ENCODE measurements around the gene NLRP6.
"Not testable (repeated sequence)": the region's sequence is repeated elsewhere in the genome, so short reads cannot be mapped to it uniquely, and the experiment has no call there.

Gene NLRP6

DNA sequence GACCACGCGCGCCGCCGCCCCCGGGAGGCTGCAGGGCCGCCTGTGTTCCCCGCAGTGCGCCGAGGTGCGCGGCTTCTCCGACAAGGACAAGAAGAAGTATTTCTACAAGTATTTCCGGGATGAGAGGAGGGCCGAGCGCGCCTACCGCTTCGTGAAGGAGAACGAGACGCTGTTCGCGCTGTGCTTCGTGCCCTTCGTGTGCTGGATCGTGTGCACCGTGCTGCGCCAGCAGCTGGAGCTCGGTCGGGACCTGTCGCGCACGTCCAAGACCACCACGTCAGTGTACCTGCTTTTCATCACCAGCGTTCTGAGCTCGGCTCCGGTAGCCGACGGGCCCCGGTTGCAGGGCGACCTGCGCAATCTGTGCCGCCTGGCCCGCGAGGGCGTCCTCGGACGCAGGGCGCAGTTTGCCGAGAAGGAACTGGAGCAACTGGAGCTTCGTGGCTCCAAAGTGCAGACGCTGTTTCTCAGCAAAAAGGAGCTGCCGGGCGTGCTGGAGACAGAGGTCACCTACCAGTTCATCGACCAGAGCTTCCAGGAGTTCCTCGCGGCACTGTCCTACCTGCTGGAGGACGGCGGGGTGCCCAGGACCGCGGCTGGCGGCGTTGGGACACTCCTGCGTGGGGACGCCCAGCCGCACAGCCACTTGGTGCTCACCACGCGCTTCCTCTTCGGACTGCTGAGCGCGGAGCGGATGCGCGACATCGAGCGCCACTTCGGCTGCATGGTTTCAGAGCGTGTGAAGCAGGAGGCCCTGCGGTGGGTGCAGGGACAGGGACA lies 2.7 kb downstream of the NLRP6 start:
- peak overlapping the region in 1 of 2 donors; percentile 35 for H3K27ac Mint-ChIP-seq
- H3K4me3 Mint-ChIP-seq: peak overlapping the region; percentile 81 to 87
- no peaks in the 10 kb centered on the region for H3K9me3 Mint-ChIP-seq
- peak; percentile 47 for ATAC-seq (replicated peaks)
- peaks cover 7 to 26% of the 10 kb centered on the region in 2 donors for H3K27me3 Mint-ChIP-seq
- H3K4me1 Mint-ChIP-seq (ENCODE audit: low read depth in 2 of 2): peaks cover 35 to 44% of the 10 kb centered on the region in 2 donors
- no peaks in the 10 kb centered on the region for H3K36me3 Mint-ChIP-seq (ENCODE audit: insufficient read depth)
- DNase-seq: no peak

DNA sequence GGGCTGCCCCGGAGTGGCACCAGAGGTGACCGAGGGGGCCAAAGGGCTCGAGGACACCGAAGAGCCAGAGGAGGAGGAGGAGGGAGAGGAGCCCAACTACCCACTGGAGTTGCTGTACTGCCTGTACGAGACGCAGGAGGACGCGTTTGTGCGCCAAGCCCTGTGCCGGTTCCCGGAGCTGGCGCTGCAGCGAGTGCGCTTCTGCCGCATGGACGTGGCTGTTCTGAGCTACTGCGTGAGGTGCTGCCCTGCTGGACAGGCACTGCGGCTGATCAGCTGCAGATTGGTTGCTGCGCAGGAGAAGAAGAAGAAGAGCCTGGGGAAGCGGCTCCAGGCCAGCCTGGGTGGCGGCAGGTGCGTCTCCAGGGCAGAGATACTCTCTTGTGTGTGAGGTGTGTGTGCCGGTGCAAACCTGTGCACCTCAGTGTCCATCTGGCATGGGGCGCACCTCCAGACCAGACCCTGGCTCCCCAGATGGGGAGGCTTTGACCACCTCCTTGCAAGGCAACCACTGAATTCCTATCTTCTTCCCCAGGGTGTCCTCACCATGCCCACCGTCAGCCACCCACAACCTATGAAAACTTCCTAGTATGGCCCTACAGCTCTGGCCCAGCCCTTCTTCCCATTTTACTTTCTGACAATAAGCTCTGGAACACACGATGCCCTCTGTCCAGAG lies 3.4 kb downstream of the NLRP6 start:
- DNase-seq (no peak), ATAC-seq (replicated peaks) (no peak)
- H3K4me3 Mint-ChIP-seq: peak overlapping the region; percentile 81 to 87
- peaks cover 35 to 44% of the 10 kb centered on the region in 2 donors for H3K4me1 Mint-ChIP-seq (ENCODE audit: low read depth in 2 of 2)
- peaks cover 7 to 26% of the 10 kb centered on the region in 2 donors for H3K27me3 Mint-ChIP-seq
- peak overlapping the region in 1 of 2 donors; percentile 39 for H3K27ac Mint-ChIP-seq
- no peaks in the 10 kb centered on the region for H3K9me3 Mint-ChIP-seq
- peaks cover 4% of the 10 kb centered on the region for H3K36me3 Mint-ChIP-seq (ENCODE audit: insufficient read depth)

DNA sequence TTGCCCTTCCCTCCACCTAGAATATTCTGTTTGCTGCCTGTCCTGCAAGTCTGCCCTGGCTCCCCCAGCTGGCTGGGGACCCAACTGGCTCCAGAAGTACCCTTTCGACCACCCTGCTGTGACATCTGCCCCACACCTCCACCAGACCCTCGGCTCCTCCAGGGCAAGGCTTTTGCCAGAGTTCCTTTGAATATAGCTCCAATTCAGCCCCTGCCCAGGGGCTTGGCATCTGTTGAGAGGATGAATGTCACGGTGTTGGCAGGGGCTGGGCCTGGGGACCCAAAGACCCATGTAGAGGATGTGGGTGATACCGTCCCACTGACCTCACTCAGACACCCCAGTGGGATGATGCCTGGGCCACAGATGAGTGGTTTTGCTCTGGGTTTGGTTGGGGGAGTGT lies 4.0 kb downstream of the NLRP6 start:
- DNase-seq (no peak), ATAC-seq (replicated peaks) (no peak)
- Mint-ChIP-seq H3K27me3 (peaks cover 7 to 26% of the 10 kb centered on the region in 2 donors), H3K9me3 (no peaks in the 10 kb centered on the region), H3K4me3 (peak overlapping the region; percentile 81 to 87), H3K36me3 (ENCODE audit: insufficient read depth) (peaks cover 10% of the 10 kb centered on the region), H3K4me1 (ENCODE audit: low read depth in 2 of 2) (peaks cover 39 to 49% of the 10 kb centered on the region in 2 donors), H3K27ac (peak overlapping the region in 1 of 2 donors; percentile 39)

DNA sequence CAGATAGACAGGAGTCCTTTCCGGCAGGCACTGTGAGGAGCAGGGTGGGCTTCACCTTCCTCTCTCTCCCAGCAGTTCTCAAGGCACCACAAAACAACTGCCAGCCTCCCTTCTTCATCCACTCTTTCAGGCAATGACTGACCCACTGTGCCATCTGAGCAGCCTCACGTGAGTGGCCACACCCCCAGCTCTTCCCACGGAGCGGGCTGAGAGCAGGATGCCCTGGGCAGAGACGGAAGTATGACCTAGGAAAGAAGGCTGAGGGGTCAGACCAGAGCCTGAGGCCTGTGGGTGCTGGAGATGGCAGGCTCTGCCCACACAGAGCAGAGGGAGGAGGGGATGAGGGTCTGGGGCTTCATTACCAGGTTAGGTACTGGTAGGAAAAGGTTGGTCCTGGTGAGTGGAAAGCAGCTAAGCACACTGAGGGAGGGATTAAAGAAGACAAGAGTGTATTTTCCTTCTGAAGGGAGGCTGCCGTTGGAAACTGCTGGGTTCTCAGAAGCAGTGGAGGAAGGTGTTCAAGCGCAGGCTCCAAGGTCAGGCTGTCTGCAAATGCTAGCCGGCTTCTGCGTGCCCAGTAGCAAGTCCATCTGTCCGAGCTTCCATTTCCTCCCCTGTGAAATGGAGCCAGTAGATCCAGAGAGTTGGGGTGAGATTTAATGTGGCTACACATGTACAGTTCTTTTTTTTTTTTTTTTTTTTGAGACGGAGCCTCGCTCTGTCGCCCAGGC lies 4.6 kb downstream of the NLRP6 start:
- Mint-ChIP-seq H3K36me3 (ENCODE audit: insufficient read depth) (peaks cover 16% of the 10 kb centered on the region), H3K4me3 (peak overlapping the region; percentile 81 to 87), H3K4me1 (ENCODE audit: low read depth in 2 of 2) (peaks cover 38 to 47% of the 10 kb centered on the region in 2 donors), H3K27ac (peak overlapping the region in 1 of 2 donors; percentile 39), H3K27me3 (peaks cover 7 to 26% of the 10 kb centered on the region in 2 donors), H3K9me3 (no peaks in the 10 kb centered on the region)
- ATAC-seq (replicated peaks) (no peak), DNase-seq (no peak)

DNA sequence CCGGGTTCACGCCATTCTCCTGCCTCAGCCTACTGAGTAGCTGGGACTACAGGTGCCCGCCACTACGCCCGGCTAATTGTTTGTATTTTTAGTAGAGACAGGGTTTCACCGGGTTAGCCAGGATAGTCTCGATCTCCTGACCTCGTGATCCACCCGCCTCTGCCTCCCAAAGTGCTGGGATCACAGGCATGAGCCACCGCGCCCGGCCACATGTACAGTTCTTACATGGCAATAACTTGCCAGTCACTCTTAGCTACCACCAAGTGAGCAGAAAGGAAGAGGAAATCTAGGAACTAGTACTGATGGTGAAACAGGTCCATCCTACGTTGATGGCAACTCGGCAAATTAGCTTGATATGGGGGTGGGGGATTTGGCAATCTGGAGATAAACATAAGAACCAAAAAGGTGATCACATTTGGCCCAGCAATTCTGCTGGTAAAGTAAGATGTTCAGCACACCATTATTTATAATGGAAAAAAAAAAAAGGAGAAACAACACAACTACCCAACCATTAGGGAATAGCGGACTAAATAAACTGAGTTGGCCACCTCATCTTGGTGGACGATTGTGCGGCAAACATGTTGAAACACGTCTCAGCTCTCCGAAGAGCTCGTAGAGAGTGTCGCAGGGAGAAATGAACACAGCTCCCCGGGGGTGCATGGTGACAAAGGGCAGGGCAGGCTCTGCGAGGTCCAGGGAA lies 5.3 kb downstream of the NLRP6 start:
- Mint-ChIP-seq H3K9me3 (no peaks in the 10 kb centered on the region), H3K4me3 (no peak overlapping the region), H3K27ac (no peak overlapping the region), H3K36me3 (ENCODE audit: insufficient read depth) (peaks cover 21% of the 10 kb centered on the region), H3K4me1 (ENCODE audit: low read depth in 2 of 2) (peaks cover 36 to 48% of the 10 kb centered on the region in 2 donors), H3K27me3 (peaks cover 7 to 26% of the 10 kb centered on the region in 2 donors)
- no peak for ATAC-seq (replicated peaks)
- no peak for DNase-seq

DNA sequence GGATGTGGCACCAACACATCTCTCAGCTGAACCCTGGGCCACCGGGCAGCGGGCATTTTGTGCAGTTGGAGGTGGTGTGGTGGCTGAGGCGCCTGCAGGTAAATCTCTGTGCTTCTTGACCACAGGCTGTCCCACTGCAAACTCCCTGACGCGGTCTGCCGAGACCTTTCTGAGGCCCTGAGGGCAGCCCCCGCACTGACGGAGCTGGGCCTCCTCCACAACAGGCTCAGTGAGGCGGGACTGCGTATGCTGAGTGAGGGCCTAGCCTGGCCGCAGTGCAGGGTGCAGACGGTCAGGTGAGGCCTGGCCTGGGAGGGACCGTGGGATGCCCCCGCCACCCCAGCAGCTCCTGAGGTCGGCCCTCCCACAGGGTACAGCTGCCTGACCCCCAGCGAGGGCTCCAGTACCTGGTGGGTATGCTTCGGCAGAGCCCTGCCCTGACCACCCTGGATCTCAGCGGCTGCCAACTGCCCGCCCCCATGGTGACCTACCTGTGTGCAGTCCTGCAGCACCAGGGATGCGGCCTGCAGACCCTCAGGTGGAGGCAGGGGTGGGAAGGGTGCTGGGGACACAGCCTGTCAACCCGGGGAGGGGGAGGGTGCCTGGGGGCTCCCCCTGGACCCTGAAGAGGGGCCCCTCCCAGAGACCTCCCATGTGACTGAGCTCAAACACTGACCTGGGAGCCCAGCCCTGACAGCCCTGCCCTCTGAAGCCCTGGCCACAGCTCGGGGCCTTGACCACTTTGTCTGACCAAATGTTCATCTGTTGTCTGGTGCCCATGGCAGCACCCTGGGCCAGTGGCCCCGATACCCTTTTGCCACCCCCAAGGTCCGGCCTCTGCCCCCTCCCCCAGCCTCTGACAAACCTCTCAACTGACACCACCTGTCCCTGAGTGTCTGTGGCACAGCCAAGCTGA lies 6.2 kb downstream of the NLRP6 start:
- Mint-ChIP-seq H3K27ac (no peak overlapping the region), H3K4me3 (no peak overlapping the region), H3K27me3 (peaks cover 7 to 26% of the 10 kb centered on the region in 2 donors), H3K4me1 (ENCODE audit: low read depth in 2 of 2) (peaks cover 34 to 49% of the 10 kb centered on the region in 2 donors), H3K9me3 (no peaks in the 10 kb centered on the region), H3K36me3 (ENCODE audit: insufficient read depth) (peaks cover 23% of the 10 kb centered on the region)
- ATAC-seq (replicated peaks) (no peak), DNase-seq (no peak)

DNA sequence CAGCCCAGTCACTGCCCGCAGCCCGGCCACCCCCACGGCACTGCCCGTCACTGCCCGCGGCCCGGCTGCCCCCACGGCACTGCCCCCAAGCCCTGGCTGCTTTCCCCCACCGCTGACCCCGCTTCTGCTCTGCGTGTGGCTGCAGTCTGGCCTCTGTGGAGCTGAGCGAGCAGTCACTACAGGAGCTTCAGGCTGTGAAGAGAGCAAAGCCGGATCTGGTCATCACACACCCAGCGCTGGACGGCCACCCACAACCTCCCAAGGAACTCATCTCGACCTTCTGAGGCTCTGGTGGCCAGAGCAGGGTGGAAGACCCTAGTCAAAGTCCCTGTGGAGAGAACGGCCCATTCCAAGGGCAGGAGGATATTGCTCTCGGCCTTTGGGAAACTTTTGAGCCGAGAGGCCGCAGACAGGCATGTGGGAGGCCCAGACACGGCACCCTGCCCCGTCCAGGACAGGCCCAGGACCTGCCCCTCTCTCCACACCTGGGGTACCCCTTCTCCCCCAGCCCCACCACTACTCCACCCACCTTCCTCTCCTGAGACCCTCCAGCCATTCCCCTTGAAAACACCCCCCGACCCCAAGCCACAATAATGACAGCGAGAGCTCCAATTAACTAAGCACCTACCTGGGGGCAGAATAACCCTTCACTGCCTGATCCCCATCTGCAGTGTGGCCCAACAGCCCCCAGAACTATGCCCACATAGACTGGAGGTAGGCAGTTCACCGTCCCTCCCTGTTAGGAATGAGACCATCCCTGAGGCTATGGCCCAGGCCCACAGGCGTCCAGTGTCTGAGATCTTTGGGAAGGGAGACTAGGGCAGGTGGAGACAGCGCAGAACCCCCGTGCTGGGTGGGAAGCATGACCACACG lies 7.0 kb downstream of the NLRP6 start:
- no peak overlapping the region for H3K27ac Mint-ChIP-seq
- DNase-seq (no peak), ATAC-seq (replicated peaks) (no peak)
- H3K36me3 Mint-ChIP-seq (ENCODE audit: insufficient read depth): peaks cover 31% of the 10 kb centered on the region
- H3K4me3 Mint-ChIP-seq: no peak overlapping the region
- H3K27me3 Mint-ChIP-seq: peaks cover 7 to 26% of the 10 kb centered on the region in 2 donors
- H3K4me1 Mint-ChIP-seq (ENCODE audit: low read depth in 2 of 2): peaks cover 40 to 57% of the 10 kb centered on the region in 2 donors
- H3K9me3 Mint-ChIP-seq: no peaks in the 10 kb centered on the region

DNA sequence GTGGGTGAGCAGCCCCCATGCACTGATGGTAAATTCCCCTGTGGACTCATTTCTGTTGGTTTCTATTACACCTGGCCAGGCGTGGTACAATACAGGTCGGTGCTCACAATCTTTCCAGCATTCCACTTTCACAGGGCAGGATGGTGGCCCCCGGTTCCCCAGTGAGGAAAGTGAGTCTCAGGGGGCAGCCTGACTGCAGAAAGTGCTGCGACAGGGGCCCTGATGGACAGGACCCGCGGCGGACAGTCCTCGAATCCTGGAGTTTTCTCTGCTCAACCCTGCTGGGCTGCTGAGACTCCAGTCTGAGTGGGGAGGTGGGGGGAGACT lies 7.7 kb downstream of the NLRP6 start:
- Mint-ChIP-seq H3K27ac (no peak overlapping the region), H3K27me3 (peaks cover 7 to 23% of the 10 kb centered on the region in 2 donors), H3K4me3 (no peak overlapping the region), H3K4me1 (ENCODE audit: low read depth in 2 of 2) (peaks cover 44 to 61% of the 10 kb centered on the region in 2 donors), H3K36me3 (ENCODE audit: insufficient read depth) (peaks cover 36% of the 10 kb centered on the region), H3K9me3 (no peaks in the 10 kb centered on the region)
- no peak for DNase-seq
- no peak for ATAC-seq (replicated peaks)

DNA sequence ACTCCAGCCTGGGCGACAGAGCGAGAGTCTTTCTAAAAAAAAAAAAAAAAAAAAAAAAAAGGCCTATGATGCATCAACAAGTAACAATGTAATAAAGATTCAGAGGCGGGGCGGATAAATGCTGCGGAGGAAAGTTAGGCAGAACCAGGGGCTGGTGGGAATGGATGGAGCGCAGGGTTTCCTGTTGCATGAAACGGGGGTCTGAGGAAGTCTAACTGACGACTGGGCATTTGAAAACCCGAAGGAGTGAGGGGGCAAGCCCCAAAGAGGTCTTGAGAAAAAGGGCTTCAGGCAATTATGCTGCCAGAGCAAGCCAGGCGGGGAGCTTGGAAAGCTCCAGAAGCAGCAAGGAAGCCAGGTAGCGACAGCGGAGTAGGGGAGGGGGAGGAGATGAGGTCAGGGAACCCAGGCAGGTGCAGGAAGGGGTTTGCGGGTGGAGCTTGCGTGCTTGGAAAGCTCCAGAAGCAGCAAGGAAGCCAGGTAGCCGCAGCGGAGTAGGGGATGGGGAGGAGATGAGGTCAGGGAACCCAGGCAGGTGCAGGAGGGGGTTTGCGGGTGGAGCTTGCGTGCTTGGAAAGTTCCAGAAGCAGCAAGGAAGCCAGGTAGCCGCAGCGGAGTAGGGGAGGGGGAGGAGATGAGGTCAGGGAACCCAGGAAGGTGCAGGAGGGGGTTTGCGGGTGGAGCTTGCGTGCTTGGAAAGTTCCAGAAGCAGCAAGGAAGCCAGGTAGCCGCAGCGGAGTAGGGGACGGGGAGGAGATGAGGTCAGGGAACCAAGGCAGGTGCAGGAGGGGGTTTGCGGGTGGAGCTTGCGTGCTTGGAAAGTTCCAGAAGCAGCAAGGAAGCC lies 9.0 kb downstream of the NLRP6 start:
- ATAC-seq (replicated peaks): peak; percentile 9
- H3K36me3 Mint-ChIP-seq (ENCODE audit: insufficient read depth): peaks cover 44% of the 10 kb centered on the region
- peaks cover 3 to 10% of the 10 kb centered on the region in 2 donors for H3K27me3 Mint-ChIP-seq
- H3K9me3 Mint-ChIP-seq: not testable (repeated sequence)
- peak overlapping the region; percentile 88 to 99 for H3K27ac Mint-ChIP-seq
- peak in 1 of 3 experiments; percentile 45 for DNase-seq
- peak overlapping the region; percentile 97 to 99 for H3K4me3 Mint-ChIP-seq
- peaks cover 40 to 54% of the 10 kb centered on the region in 2 donors for H3K4me1 Mint-ChIP-seq (ENCODE audit: low read depth in 2 of 2)

DNA sequence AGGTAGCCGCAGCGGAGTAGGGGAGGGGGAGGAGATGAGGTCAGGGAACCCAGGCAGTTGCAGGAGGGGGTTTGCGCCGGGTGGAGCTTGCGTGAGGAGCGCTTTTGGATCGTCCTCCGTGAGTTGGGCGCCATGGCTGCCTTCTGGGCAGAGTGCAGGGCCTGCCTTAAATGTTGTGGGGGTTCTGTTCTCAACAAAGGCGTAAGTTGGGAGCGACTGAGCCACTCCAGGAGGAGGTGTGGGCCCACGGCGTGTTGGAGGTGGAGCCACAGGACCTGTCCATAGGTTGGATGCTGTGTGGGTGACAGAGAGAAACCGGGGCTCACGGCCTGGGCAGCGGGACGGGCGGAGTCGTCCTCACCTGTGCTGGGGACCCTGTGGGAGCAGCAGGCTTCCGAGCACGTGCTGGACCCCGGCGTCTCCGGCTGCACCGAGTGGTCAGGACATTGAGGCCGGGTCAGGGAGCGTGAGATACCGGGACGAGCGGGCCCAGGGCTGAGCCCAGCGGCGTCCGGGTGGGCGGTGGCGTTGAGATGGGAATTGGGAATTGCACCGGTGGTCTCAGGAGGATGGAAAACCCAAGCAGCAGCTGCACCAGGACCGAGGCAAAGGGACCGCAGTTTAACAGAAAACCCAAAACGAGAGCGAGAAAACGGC lies 9.7 kb downstream of the NLRP6 start:
- DNase-seq: no peak
- Mint-ChIP-seq H3K9me3 (no peaks in the 10 kb centered on the region), H3K27ac (peak overlapping the region; percentile 88 to 99), H3K4me3 (peak overlapping the region; percentile 97 to 99), H3K36me3 (ENCODE audit: insufficient read depth) (peaks cover 48% of the 10 kb centered on the region), H3K4me1 (ENCODE audit: low read depth in 2 of 2) (peaks cover 32 to 47% of the 10 kb centered on the region in 2 donors), H3K27me3 (peaks cover 0 to 3% of the 10 kb centered on the region in 2 donors)
- peak; percentile 54 for ATAC-seq (replicated peaks)

Measured in effector memory CD8-positive, alpha-beta T cell (primary cell).